GM12801 (cell line): ENCODE measurements around the gene GTPBP1.

Experiments used
- TF ChIP-seq, protein P1 (sequence below): IDR thresholded peaks from one replicate; pipeline ENCODE4 v1.5.1; 2011; ENCODE audit warnings: control low read depth; ENCODE audit not compliant: insufficient read length; ENCODE audit errors: extremely low read depth

GTPBP1 gene

DNA sequence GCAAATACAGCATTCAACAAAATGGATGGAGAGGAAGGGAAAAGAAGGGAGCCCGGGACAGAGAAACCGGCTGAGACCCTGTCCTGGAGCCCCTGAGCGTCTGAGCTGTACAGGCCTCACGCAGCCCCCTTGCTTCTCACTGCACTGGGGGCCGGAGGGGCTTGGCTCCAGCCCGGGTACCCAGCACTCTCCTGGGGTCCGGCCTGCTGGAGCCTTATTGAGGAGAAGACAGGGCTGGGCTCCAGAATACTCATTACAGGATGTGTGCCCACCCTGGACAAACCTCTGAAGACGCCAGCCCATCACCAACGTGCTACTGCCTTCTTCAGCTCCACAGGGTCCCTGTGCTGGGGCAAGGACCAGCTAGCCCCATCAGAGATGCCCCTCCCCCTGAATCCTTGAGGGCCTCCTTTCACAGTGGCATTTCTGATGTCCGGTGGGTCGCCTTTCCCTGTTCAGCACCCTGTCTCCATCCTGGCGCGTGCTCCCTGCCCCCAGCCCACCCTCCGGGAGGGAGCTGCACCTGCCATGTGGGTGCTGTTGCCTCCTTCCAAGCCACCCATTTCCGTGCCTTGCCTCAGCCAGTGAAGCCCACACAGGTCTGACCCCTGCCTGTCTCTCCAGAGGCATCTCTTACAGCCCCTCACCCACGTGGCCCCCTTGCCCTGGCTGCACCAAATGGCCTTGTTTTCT is 64.7 kb downstream of the GTPBP1 start:
- TF ChIP-seq, protein P1, sequence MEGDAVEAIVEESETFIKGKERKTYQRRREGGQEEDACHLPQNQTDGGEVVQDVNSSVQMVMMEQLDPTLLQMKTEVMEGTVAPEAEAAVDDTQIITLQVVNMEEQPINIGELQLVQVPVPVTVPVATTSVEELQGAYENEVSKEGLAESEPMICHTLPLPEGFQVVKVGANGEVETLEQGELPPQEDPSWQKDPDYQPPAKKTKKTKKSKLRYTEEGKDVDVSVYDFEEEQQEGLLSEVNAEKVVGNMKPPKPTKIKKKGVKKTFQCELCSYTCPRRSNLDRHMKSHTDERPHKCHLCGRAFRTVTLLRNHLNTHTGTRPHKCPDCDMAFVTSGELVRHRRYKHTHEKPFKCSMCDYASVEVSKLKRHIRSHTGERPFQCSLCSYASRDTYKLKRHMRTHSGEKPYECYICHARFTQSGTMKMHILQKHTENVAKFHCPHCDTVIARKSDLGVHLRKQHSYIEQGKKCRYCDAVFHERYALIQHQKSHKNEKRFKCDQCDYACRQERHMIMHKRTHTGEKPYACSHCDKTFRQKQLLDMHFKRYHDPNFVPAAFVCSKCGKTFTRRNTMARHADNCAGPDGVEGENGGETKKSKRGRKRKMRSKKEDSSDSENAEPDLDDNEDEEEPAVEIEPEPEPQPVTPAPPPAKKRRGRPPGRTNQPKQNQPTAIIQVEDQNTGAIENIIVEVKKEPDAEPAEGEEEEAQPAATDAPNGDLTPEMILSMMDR: no peak

DNA sequence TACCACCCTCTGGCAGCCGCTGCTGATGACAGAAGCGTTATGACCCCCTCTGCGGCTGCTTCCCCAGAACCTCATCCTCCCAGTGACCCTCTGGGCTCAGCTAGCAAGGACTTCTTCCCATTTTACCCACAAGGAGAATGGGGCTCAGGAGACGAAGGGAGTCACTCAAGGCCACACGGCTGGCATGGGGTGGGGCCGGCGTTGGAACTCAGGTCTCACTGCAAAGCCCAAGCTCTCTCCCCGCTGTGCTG is 66.8 kb downstream of the GTPBP1 start:
- TF ChIP-seq, protein P1: no peak

DNA sequence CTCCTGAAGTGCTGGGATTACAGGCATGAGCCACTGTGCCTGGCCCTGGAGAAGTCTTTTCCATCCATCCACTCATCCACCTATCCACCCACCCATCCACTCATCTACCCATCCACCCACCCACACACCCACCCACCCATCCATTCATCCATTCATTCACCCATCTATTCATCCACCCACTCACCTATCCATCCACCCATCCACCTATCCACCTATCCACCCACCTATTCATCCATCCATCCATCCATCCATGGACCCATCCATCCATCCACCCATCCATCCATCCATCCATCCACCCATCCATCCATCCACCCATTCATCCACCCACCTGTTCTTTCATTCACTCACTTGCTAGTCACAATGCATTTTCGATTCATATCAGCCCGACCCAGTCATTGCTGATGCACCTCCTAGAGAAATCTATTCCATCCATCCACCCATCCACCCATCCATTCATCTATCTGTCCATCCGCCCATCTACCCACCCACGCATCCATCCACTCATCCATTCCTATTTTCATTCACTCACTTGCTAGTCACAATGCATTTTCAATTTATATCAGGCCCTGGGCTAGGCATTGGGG is 67.7 kb downstream of the GTPBP1 start:
- TF ChIP-seq, protein P1: no peak

DNA sequence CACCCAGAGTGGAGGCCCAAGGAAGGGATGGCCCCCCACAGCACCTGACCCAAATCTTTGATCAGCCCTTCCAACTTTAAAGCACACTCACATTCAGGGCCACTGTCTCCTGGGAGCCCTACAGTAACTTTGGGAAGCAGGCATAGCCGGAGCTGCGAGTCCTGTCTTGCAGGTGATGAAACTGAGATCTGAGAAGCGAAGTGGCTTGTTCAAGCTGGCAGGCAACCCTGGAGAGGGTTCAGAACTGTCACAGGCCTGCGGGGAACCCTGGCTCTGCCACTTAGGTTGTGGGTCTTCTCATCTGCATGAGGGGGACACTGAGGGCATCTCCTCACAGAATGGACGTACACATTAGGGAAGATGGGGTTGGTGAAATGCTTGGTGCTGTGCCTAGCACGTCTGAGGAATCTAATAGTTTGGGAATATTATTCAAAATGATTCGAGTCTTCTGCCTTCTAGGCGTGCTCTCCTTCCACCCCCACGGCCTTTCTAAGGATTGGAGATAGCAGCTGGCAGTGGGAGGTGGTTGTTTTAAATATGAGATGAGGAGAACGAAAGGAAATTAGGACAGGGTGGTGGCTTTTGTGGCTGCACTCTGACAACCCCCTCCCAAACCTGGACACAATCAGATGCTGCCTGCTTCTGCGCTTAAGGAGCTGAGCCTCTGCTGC is 68.9 kb downstream of the GTPBP1 start:
- TF ChIP-seq, protein P1: no peak

DNA sequence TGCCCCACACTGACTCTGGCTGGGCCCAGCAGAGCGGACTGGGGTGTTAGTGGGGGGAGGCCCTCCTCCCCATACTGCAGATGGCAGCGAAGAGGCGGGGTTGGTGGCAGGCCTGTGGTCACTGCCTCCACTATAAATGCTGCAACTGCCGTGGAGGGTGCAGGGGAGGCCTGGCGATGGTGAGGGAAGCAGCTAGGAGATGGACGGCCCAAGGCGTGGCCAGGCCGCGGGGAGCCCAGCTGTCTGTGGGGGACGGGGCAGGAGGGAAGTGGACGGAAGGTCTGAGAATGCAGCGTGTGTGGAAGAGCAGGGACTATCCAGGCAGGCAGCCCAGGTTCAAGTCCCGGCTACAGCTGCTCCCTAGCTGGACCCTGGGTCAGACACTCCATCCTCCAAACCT is 69.9 kb downstream of the GTPBP1 start:
- TF ChIP-seq, protein P1: no peak

DNA sequence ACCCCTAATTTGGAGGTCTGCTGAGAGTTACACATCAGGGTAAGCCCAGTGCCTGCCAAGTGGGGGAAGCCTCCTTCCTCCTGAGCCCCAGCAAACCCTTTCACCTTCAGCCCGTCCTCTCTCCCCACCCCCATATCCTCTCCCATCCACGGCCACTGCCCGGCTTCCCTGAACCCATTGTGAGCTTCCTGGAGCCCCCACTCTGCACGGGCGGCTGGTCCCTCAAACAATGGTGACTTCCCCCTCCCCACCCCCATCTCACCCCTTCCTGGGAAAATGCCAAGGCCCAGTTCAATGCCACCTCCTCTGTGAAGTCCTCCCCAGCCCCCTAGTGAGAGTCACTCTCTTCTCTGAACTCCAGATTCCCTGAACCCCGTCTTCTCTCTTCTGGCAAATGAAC is 70.3 kb downstream of the GTPBP1 start:
- TF ChIP-seq, protein P1: no peak

DNA sequence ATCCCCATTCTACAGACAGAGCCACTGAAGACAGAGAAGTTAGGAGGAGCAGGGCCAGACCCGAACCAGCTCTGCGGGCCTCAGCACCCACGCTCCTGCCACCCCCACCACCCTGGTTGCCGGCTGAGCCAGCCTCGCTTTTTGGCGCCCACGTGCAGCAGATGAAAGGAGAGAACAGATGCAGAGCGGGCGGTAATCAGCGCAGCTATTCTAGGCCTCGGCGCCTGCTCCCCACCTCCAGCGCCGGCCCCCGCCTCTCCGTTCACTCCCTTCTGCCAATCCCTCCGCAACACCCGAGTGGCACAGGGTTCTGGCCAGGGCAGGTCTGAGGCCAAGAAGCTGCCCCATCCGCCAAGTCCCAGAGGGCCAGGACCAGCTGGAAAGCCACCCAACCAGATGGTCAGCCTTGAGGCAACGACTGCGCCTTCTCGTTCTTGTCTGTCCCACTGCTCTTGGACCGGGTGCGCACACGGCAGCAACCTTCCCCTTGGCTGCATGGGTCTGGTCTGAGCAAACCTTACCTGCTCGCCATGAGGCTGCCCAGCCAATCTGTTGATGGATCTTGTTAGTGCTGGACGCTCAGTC is 71.4 kb downstream of the GTPBP1 start:
- TF ChIP-seq, protein P1: no peak
